Ishikawa (cell line): ENCODE measurements around the gene ACSL6.

Experiments used
- CREB1 ChIP-seq: IDR thresholded peaks from 2 replicates; pipeline ENCODE4 v1.6.1; 2012; ENCODE audit warnings: low read depth
- FOXM1 ChIP-seq: IDR thresholded peaks from 2 replicates; pipeline ENCODE4 v1.6.1; 2012; ENCODE audit warnings: low read depth, borderline replicate concordance
- NFIC ChIP-seq: IDR thresholded peaks from 2 replicates; pipeline ENCODE4 v1.6.1; 2012
- REST ChIP-seq: IDR thresholded peaks from 2 replicates; pipeline ENCODE4 v1.6.1; 2012; ENCODE audit warnings: low read depth, mild to moderate bottlenecking
- TCF12 ChIP-seq: IDR thresholded peaks from 2 replicates; pipeline ENCODE4 v1.6.1; 2012; ENCODE audit warnings: low read depth
- TEAD4 ChIP-seq: IDR thresholded peaks from 2 replicates; pipeline ENCODE4 v1.6.1; 2012
- YY1 ChIP-seq: IDR thresholded peaks from 2 replicates; pipeline ENCODE4 v1.6.1; 2012; ENCODE audit warnings: low read depth
- TF ChIP-seq, protein P1 (sequence below): IDR thresholded peaks from 2 replicates; pipeline ENCODE4 v1.6.1; 2012

- no peak for TF ChIP-seq TCF12
- no peak for TF ChIP-seq REST
- TF ChIP-seq TEAD4, result no peak
- TF ChIP-seq YY1, result no peak
- no peak for TF ChIP-seq NFIC
- no peak for TF ChIP-seq CREB1
- TF ChIP-seq, protein P1, sequence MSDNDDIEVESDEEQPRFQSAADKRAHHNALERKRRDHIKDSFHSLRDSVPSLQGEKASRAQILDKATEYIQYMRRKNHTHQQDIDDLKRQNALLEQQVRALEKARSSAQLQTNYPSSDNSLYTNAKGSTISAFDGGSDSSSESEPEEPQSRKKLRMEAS, result no peak
- TF ChIP-seq FOXM1, result no peak
Measured at GRCh38 chr5:131994533-131995226, 16.8 kb downstream of the ACSL6 start.
